ENCODE results near the gene BARX2.
A peak's percentile ranks its signal among the peaks of the same experiment; 100 is the strongest.

Gene BARX2

DNA sequence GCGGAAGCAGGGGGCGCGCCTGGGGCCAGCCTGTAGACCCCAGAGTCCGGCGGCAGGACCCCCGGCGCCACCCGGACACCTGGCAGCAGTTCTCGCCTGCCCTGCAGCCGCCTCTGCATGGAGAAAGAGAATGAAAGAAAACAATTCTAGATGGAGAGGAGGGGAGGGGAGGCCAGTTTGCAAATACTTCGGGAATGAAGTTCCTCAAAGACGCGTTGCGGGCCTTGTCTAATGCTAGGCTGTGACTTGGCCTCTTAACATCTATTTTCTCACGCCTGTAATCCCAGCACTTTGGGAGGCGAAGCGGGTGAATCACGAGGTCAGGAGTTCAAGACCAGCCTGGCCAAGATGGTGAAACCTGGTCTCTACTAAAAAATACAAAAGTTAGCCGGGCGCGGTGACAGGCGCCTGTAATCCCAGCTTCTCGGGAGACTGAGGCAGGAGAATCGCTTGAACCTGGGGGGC is 2.1 kb upstream of the BARX2 start:
- H3K9me3 ChIP-seq (ENCODE audit: control insufficient read depth in 2 of 2, low read length in 2 of 2): no peaks in the 10 kb centered on the region
- peak overlapping the region in 1 of 2 donors; percentile 56 for H3K9ac ChIP-seq (ENCODE audit: low read depth in 1 of 2, low read length in 2 of 2)
- no peaks in the 10 kb centered on the region for H3K36me3 ChIP-seq (ENCODE audit: control insufficient read depth in 2 of 2, insufficient read depth in 2 of 2, low read length in 2 of 2)
- H3K4me1 ChIP-seq (ENCODE audit: control insufficient read depth in 2 of 2, insufficient read depth in 2 of 2, low read length in 2 of 2): peaks cover 21 to 22% of the 10 kb centered on the region in 2 donors
- H3K27ac ChIP-seq (ENCODE audit: low read depth in 2 of 2, low read length in 2 of 2): no peak overlapping the region
- peak overlapping the region; percentile 26 to 36 for H3K4me3 ChIP-seq (ENCODE audit: low read length in 2 of 2)
- H3K27me3 ChIP-seq (ENCODE audit: control insufficient read depth in 2 of 2, insufficient read depth in 2 of 2, low read length in 2 of 2): peaks cover 20 to 26% of the 10 kb centered on the region in 2 donors

DNA sequence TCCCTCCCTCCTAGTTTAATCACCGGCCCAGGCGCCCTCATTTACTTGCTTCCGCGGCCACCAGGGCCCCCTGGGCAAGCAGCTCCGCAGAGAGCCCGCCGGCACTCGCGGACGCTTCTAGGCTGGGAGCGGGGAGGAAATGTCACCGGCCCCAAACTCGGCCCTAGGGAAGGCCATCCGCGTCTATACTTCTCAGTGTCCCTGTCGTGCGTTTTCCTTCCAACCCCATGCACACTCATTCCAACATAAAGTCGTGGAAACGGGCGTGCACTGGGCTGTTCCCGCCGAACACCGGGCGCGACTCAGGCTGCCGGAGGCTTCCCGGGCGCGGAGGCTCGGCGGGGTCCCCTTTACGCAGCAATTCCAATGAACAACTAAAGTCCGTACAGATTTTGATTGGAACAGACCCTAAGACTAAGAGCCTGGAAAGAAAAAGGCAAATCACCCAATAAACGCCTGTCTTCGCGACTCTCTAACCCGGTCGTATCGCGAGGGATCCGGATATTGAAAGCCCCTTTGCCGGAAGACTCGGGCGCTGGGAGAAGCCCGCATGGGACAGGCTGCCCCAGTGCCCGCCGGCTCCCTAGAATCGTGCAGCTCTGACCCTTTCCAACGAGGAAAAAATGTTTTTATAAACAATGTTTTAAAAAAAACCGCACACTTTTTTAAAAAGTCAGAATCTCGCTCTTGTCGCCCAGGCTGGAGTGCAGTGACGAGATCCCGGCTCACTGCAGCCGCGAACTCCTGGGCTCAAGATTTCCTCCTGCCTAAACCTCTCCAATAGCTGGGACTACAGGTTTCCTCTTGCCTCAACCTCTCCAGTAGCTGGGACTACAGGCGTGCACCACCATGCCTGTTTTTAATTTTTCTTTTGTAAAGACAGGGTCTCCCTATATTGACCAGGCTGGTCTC is 1.3 kb upstream of the BARX2 start:
- Histone ChIP-seq H3K4me3 (ENCODE audit: low read length in 2 of 2) (peak overlapping the region; percentile 63 to 80), H3K27me3 (ENCODE audit: control insufficient read depth in 2 of 2, insufficient read depth in 2 of 2, low read length in 2 of 2) (peaks cover 20 to 27% of the 10 kb centered on the region in 2 donors), H3K36me3 (ENCODE audit: control insufficient read depth in 2 of 2, insufficient read depth in 2 of 2, low read length in 2 of 2) (no peaks in the 10 kb centered on the region), H3K27ac (ENCODE audit: low read depth in 2 of 2, low read length in 2 of 2) (peak overlapping the region in 1 of 2 donors; percentile 95), H3K4me1 (ENCODE audit: control insufficient read depth in 2 of 2, insufficient read depth in 2 of 2, low read length in 2 of 2) (peaks cover 17 to 22% of the 10 kb centered on the region in 2 donors), H3K9ac (ENCODE audit: low read depth in 1 of 2, low read length in 2 of 2) (peak overlapping the region in 1 of 2 donors; percentile 93), H3K9me3 (ENCODE audit: control insufficient read depth in 2 of 2, low read length in 2 of 2) (no peaks in the 10 kb centered on the region)

- Histone ChIP-seq H3K27ac (ENCODE audit: low read depth in 2 of 2, low read length in 2 of 2) (peak overlapping the region; percentile 32 to 95), H3K4me1 (ENCODE audit: control insufficient read depth in 2 of 2, insufficient read depth in 2 of 2, low read length in 2 of 2) (peaks cover 14 to 22% of the 10 kb centered on the region in 2 donors), H3K9me3 (ENCODE audit: control insufficient read depth in 2 of 2, low read length in 2 of 2) (no peaks in the 10 kb centered on the region), H3K4me3 (ENCODE audit: low read length in 2 of 2) (peak overlapping the region; percentile 76 to 80), H3K9ac (ENCODE audit: low read depth in 1 of 2, low read length in 2 of 2) (peak overlapping the region in 1 of 2 donors; percentile 93), H3K27me3 (ENCODE audit: control insufficient read depth in 2 of 2, insufficient read depth in 2 of 2, low read length in 2 of 2) (peaks cover 20 to 29% of the 10 kb centered on the region in 2 donors), H3K36me3 (ENCODE audit: control insufficient read depth in 2 of 2, insufficient read depth in 2 of 2, low read length in 2 of 2) (no peaks in the 10 kb centered on the region)
These were observed 476 bp upstream of the BARX2 start for GRCh38 chr11:129374993-129375750.

DNA sequence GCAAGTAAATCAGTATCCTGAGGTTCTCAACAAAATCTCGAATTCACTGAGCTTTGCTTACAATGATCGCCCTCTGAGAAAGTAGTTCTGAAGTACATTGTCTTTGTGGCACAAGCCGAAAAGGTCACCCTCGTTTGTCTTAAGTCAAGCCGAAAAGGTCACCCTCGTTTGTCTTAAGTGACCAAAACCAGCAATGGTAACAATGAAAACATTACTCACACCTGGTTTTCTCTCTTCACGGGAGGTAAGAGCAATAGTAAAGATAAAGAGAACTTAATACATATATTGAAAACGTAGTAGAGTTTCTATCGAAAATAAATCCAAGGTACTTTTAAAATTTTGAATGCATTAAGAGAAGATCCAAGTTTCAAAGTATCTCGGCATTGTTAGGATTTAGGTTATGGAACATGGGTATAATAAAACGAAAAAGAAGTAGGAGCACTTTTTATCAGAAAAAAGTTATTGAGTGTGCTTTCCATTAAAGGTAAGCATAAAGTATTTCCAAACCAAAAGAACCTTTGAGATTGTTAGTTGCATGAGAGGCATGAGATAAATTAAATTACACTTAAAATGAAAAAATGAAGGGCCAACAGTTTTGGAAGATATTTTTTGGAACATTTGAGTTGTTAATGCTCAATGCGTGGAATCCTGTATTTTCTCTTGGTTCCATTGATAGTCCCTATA is 1.2 kb downstream of the BARX2 start:
- peaks cover 20 to 26% of the 10 kb centered on the region in 2 donors for H3K27me3 ChIP-seq (ENCODE audit: control insufficient read depth in 2 of 2, insufficient read depth in 2 of 2, low read length in 2 of 2)

GRCh38 chr11:129377739-129378138 is 2.1 kb downstream of the BARX2 start:
- H3K27ac ChIP-seq (ENCODE audit: low read depth in 2 of 2, low read length in 2 of 2): peak overlapping the region in 1 of 2 donors; percentile 95
- H3K4me3 ChIP-seq (ENCODE audit: low read length in 2 of 2): no peak overlapping the region
- H3K36me3 ChIP-seq (ENCODE audit: control insufficient read depth in 2 of 2, insufficient read depth in 2 of 2, low read length in 2 of 2): no peaks in the 10 kb centered on the region
- H3K9me3 ChIP-seq (ENCODE audit: control insufficient read depth in 2 of 2, low read length in 2 of 2): no peaks in the 10 kb centered on the region
- H3K4me1 ChIP-seq (ENCODE audit: control insufficient read depth in 2 of 2, insufficient read depth in 2 of 2, low read length in 2 of 2): peaks cover 14 to 21% of the 10 kb centered on the region in 2 donors
- H3K9ac ChIP-seq (ENCODE audit: low read depth in 1 of 2, low read length in 2 of 2): peak overlapping the region in 1 of 2 donors; percentile 93
- peaks cover 15 to 19% of the 10 kb centered on the region in 2 donors for H3K27me3 ChIP-seq (ENCODE audit: control insufficient read depth in 2 of 2, insufficient read depth in 2 of 2, low read length in 2 of 2)

More for the DNA sequence above, 1.2 kb downstream of the BARX2 start:
- Histone ChIP-seq H3K4me3 (ENCODE audit: low read length in 2 of 2) (peak overlapping the region; percentile 76 to 80), H3K9ac (ENCODE audit: low read depth in 1 of 2, low read length in 2 of 2) (peak overlapping the region in 1 of 2 donors; percentile 93), H3K4me1 (ENCODE audit: control insufficient read depth in 2 of 2, insufficient read depth in 2 of 2, low read length in 2 of 2) (peaks cover 14 to 22% of the 10 kb centered on the region in 2 donors), H3K36me3 (ENCODE audit: control insufficient read depth in 2 of 2, insufficient read depth in 2 of 2, low read length in 2 of 2) (no peaks in the 10 kb centered on the region), H3K27ac (ENCODE audit: low read depth in 2 of 2, low read length in 2 of 2) (peak overlapping the region in 1 of 2 donors; percentile 95), H3K9me3 (ENCODE audit: control insufficient read depth in 2 of 2, low read length in 2 of 2) (no peaks in the 10 kb centered on the region)

DNA sequence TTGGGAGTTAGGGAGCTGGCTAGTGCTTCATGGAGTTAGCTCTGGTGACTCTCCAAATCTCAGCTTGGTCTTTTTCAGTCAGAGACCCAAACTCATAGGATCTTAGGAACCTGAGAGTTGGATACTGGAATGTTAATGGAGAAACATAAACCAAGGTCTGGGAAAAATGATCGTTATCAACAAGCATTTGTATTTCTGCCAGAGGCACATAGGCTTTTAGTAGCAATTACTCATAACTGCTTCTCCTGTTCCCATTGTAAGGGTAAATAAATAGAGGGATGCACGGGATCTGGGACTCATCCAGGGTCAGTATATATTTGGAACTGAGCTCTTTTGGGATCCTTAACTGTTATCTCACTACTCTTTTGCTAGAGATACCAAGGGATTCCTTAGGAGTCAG is 4.8 kb downstream of the BARX2 start:
- Histone ChIP-seq H3K9ac (ENCODE audit: low read depth in 1 of 2, low read length in 2 of 2) (no peak overlapping the region), H3K4me1 (ENCODE audit: control insufficient read depth in 2 of 2, insufficient read depth in 2 of 2, low read length in 2 of 2) (peaks cover 3 to 5% of the 10 kb centered on the region in 2 donors), H3K27ac (ENCODE audit: low read depth in 2 of 2, low read length in 2 of 2) (no peak overlapping the region), H3K36me3 (ENCODE audit: control insufficient read depth in 2 of 2, insufficient read depth in 2 of 2, low read length in 2 of 2) (no peaks in the 10 kb centered on the region), H3K27me3 (ENCODE audit: control insufficient read depth in 2 of 2, insufficient read depth in 2 of 2, low read length in 2 of 2) (peaks cover 5 to 9% of the 10 kb centered on the region in 2 donors), H3K9me3 (ENCODE audit: control insufficient read depth in 2 of 2, low read length in 2 of 2) (no peaks in the 10 kb centered on the region), H3K4me3 (ENCODE audit: low read length in 2 of 2) (no peak overlapping the region)

DNA sequence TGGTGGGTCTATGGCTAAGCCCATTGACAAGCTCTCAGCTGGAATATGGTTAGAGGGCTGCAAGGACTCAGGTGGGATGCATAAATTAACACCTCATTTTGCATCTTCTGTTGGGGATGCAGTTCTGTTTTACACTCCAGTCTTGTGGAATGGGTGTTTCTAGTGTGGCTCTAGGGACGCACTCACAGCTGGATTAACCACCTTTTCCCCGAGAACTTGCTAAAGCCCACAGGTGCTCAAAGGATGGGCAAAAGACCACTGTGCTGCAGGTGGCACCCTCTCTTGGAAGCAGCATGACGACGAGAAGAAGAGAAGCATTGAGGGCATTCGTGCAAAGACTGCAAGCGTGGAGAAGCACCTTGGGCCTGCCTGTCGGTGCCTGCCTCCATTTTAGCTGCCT is 6.9 kb downstream of the BARX2 start:
- Histone ChIP-seq H3K36me3 (ENCODE audit: control insufficient read depth in 2 of 2, insufficient read depth in 2 of 2, low read length in 2 of 2) (no peaks in the 10 kb centered on the region), H3K9me3 (ENCODE audit: control insufficient read depth in 2 of 2, low read length in 2 of 2) (no peaks in the 10 kb centered on the region), H3K9ac (ENCODE audit: low read depth in 1 of 2, low read length in 2 of 2) (no peak overlapping the region), H3K27ac (ENCODE audit: low read depth in 2 of 2, low read length in 2 of 2) (no peak overlapping the region), H3K27me3 (ENCODE audit: control insufficient read depth in 2 of 2, insufficient read depth in 2 of 2, low read length in 2 of 2) (peaks cover 0 to 3% of the 10 kb centered on the region in 2 donors), H3K4me1 (ENCODE audit: control insufficient read depth in 2 of 2, insufficient read depth in 2 of 2, low read length in 2 of 2) (peaks cover 0 to 15% of the 10 kb centered on the region in 2 donors), H3K4me3 (ENCODE audit: low read length in 2 of 2) (no peak overlapping the region)

DNA sequence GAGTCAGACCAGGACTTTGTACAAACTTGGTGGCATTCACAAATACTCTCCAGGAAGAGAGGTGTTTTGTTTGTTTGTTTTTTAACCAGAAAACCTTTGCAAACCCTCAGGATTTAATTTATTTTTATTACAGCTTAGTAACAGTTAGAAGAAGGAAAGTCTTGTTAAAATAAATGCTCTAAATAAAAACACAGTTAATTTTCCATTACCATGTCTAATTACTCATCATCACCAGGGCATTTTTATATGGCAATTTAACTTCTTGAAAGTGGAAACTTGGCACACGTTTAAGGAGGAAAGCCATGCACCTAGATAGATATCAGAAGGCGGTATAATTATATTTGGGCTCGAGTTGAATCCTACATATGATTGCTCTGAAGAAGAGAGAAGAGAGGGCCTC is 7.4 kb downstream of the BARX2 start:
- Histone ChIP-seq H3K27me3 (ENCODE audit: control insufficient read depth in 2 of 2, insufficient read depth in 2 of 2, low read length in 2 of 2) (peaks cover 0 to 3% of the 10 kb centered on the region in 2 donors), H3K4me1 (ENCODE audit: control insufficient read depth in 2 of 2, insufficient read depth in 2 of 2, low read length in 2 of 2) (peaks cover 0 to 20% of the 10 kb centered on the region in 2 donors), H3K27ac (ENCODE audit: low read depth in 2 of 2, low read length in 2 of 2) (no peak overlapping the region), H3K9me3 (ENCODE audit: control insufficient read depth in 2 of 2, low read length in 2 of 2) (no peaks in the 10 kb centered on the region), H3K36me3 (ENCODE audit: control insufficient read depth in 2 of 2, insufficient read depth in 2 of 2, low read length in 2 of 2) (no peaks in the 10 kb centered on the region), H3K9ac (ENCODE audit: low read depth in 1 of 2, low read length in 2 of 2) (no peak overlapping the region), H3K4me3 (ENCODE audit: low read length in 2 of 2) (no peak overlapping the region)

DNA sequence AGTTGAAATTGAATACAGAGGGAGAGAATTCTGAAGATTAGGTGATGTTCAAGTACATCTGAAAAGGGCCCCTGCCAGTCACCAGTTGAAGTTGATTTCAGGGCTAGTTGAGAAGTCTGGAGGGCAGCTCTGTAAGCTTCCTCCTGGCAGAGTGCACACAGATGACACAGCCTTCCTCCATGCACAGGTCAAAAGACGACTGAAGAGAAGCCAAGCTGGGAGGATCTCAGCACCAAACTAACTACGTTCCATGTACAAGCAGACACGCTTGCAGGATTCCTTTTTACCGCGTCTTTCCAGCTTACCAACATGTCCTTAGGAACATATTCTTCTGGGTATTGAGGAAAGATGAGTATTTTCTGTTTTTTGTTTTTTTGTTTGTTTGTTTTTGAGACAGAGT is 7.9 kb downstream of the BARX2 start:
- H3K9me3 ChIP-seq (ENCODE audit: control insufficient read depth in 2 of 2, low read length in 2 of 2): no peaks in the 10 kb centered on the region
- peaks cover 0 to 3% of the 10 kb centered on the region in 2 donors for H3K27me3 ChIP-seq (ENCODE audit: control insufficient read depth in 2 of 2, insufficient read depth in 2 of 2, low read length in 2 of 2)
- H3K9ac ChIP-seq (ENCODE audit: low read depth in 1 of 2, low read length in 2 of 2): no peak overlapping the region
- H3K36me3 ChIP-seq (ENCODE audit: control insufficient read depth in 2 of 2, insufficient read depth in 2 of 2, low read length in 2 of 2): no peaks in the 10 kb centered on the region
- H3K4me1 ChIP-seq (ENCODE audit: control insufficient read depth in 2 of 2, insufficient read depth in 2 of 2, low read length in 2 of 2): peaks cover 0 to 24% of the 10 kb centered on the region in 2 donors
- H3K4me3 ChIP-seq (ENCODE audit: low read length in 2 of 2): no peak overlapping the region
- no peak overlapping the region for H3K27ac ChIP-seq (ENCODE audit: low read depth in 2 of 2, low read length in 2 of 2)
